ENCODE data around the gene PYGL. TPM values are rescaled to one million over a fixed set of nuclear protein-coding genes. Genes with fewer than 3 reads are reported as not detected.
"Not testable (repeated sequence)": the region's sequence is repeated elsewhere in the genome, so short reads cannot be mapped to it uniquely, and the experiment has no call there.

Gene PYGL
- total and polyA plus RNA-seq, 9 donors, result 17.7 to 42.4 (median 28.2) TPM

DNA sequence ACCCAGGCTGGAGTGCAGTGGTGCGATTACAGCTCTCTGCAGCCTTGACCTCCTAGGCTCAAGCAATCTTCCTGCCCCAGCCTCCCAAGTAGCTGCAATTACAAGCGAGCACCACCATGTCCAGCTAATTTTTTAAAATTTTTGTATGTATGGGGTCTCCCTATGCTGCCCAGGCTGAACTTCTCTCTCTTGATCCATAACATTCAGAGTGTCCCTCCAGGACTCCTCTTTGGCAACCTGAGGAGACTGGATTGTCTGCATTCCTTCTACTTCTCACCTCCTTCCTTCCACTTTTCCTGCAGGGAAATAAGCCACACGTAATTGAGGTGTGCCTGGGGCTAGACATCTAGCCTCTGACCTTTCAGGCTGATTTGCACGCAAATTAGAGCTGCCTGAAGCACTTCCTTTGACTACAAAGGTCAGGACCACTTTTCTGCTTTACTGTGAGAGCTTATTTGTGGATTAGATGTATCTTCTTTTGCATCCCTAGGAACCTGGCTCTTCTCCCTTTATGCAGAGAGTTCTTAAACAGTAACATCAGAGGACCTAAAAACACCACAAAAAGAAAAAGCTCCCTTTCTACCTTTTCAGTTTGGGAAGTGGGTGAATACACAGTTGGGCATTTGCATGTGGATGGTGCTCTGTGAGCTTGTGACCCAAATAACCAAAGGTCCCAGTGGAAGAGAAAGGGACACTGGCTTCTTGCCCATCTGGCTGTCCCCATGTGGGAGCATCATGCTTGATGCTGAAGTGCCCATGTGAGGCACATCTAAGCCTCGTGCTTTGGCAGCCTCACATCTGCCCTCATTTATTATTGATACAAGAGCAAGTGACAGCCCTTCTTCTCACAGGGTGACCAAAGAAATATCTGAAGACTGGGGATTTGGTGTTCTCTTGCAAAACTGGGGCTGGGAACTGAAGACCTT is 33.5 kb downstream of the PYGL start:
- H3K27ac ChIP-seq (ENCODE audit: low read length), result no peak overlapping the region
- H3K4me1 ChIP-seq (ENCODE audit: control insufficient read depth, insufficient read depth, low read length), result no peaks in the 10 kb centered on the region
- peaks cover 25% of the 10 kb centered on the region for H3K36me3 ChIP-seq (ENCODE audit: control insufficient read depth, insufficient read depth, low read length)
- no peaks in the 10 kb centered on the region for H3K9me3 ChIP-seq (replicated peaks; ENCODE audit: control insufficient read depth, low read depth, low read length)
- no peaks in the 10 kb centered on the region for H3K27me3 ChIP-seq (ENCODE audit: control insufficient read depth, insufficient read depth, low read length)
- no peak for DNase-seq
- WGBS (ENCODE audit: insufficient coverage), result no CpG with 5 or more reads among the region's 5 CpGs
- H3K4me3 ChIP-seq (ENCODE audit: low read length), result no peak overlapping the region

DNA sequence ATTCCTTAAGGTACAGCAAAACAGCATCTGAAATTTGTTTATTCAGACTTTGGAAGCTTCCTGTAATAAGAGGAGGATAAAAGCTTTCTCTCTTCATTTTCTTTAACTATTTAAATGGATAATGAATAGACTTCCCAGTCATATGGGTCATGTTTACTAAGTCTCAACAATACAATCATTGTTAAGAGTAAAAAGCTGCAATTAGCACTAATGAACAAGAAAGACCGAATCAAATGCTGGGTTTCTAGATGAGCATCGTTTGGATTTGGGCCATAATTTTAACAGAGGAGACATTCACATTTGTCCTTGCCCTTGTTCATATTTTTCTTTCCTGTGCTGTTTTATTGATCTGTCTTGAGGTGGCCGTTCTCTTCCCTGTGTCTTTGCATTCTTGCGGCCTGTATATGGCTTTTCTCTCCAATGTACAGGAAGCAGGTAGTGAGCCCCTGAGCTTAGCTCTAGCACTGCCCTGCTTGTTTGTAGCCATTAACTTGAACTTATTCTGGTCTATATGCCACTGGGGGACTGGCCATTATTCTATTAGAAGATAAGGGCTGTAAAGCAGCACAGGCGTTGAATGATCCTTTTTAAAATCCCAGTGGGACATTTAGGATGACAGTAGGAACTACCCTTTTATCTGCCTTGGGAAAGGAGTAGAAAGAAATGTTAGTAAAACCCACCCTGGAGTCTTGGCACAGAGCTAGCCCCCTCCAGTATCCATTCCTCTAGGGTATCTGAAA is 37.8 kb downstream of the PYGL start:
- Histone ChIP-seq H3K4me3 (ENCODE audit: low read length) (no peak overlapping the region), H3K27me3 (ENCODE audit: control insufficient read depth, insufficient read depth, low read length) (no peaks in the 10 kb centered on the region), H3K9me3 (replicated peaks; ENCODE audit: control insufficient read depth, low read depth, low read length) (no peaks in the 10 kb centered on the region), H3K27ac (ENCODE audit: low read length) (no peak overlapping the region), H3K4me1 (ENCODE audit: control insufficient read depth, insufficient read depth, low read length) (no peaks in the 10 kb centered on the region), H3K36me3 (ENCODE audit: control insufficient read depth, insufficient read depth, low read length) (peaks cover 17% of the 10 kb centered on the region)
- 91% methylated on average over 4 of the region's 5 CpGs for WGBS (ENCODE audit: insufficient coverage)
- no peak for DNase-seq

DNA sequence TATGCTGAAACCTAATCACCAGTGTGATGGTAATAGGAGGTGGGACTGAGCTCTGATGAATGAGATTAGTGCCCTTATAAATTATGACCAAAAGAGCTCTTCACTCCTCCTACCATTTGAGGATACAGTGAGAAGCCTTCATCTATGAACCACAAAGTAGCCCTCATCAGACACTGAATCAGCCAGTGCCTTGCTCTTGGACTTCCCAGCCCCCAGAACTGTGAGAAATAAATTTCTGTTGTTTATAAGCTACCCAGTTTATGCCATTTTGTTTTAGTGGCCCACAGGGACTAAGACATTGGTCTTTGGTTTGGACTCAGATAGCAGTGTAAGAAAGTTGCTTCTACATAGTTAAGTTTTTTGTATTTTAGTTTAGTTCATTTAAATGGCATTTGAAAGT is 39.6 kb downstream of the PYGL start:
- Histone ChIP-seq H3K27ac (ENCODE audit: low read length) (no peak overlapping the region), H3K27me3 (ENCODE audit: control insufficient read depth, insufficient read depth, low read length) (no peaks in the 10 kb centered on the region), H3K4me3 (ENCODE audit: low read length) (no peak overlapping the region), H3K9me3 (replicated peaks; ENCODE audit: control insufficient read depth, low read depth, low read length) (no peaks in the 10 kb centered on the region), H3K4me1 (ENCODE audit: control insufficient read depth, insufficient read depth, low read length) (no peaks in the 10 kb centered on the region), H3K36me3 (ENCODE audit: control insufficient read depth, insufficient read depth, low read length) (peaks cover 5% of the 10 kb centered on the region)
- DNase-seq, result no peak

DNA sequence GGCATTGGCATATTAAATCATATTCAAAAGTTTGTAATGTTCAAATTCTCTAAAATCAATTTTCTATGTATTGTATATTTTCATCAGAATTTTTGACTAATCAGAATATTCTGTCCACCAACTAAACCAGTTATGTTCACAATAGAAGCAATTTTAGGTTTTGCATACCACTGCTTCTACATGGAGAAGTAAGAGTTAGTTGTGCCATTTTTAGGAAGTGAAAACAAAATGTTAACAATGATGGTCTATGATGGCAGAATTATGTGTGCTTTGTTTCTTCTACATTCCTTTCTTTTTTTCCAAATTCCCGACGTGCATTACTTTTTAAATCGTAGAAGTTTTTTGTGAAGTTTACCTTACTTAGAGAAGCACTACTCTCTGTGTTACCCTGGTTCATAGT is 42.9 kb downstream of the PYGL start:
- WGBS (ENCODE audit: insufficient coverage), result no CpG with 5 or more reads among the region's 3 CpGs
- H3K36me3 ChIP-seq (ENCODE audit: control insufficient read depth, insufficient read depth, low read length), result peaks cover 2% of the 10 kb centered on the region
- H3K9me3 ChIP-seq (replicated peaks; ENCODE audit: control insufficient read depth, low read depth, low read length), result no peaks in the 10 kb centered on the region

DNA sequence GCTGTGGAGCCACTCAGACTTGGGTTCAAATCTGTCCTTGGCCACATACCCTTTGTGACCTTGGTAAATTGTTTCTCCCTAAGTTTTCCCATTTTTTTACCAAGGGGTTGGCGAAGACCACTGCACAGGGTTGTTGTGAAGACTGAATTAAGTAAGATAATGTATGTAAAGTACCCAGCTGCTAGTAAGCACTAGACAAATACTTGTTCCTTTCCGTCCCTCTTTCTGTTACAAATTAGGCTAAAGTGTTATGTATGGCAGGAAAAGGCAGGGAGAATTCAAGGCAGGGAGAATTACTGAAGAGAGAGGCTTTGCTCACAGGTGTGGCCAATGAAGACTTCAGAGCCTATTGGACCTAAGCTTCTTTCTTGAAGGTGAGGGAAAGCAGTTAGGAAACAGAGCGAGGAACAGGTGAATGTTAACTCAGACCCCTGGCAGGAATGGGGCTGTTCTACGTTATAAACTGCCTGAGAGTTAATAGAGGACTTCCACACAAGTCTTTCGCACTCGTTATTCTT is 46.6 kb downstream of the PYGL start:
- no peak overlapping the region for H3K27ac ChIP-seq (ENCODE audit: low read length)
- 83% methylated on average over 1 of the region's 6 CpGs for WGBS (ENCODE audit: insufficient coverage)

More for the DNA sequence above, 42.9 kb downstream of the PYGL start:
- no peak overlapping the region for H3K4me3 ChIP-seq (ENCODE audit: low read length)
- H3K4me1 ChIP-seq (ENCODE audit: control insufficient read depth, insufficient read depth, low read length), result no peaks in the 10 kb centered on the region
- no peaks in the 10 kb centered on the region for H3K27me3 ChIP-seq (ENCODE audit: control insufficient read depth, insufficient read depth, low read length)
- no peak overlapping the region for H3K27ac ChIP-seq (ENCODE audit: low read length)
- no peak for DNase-seq

DNA sequence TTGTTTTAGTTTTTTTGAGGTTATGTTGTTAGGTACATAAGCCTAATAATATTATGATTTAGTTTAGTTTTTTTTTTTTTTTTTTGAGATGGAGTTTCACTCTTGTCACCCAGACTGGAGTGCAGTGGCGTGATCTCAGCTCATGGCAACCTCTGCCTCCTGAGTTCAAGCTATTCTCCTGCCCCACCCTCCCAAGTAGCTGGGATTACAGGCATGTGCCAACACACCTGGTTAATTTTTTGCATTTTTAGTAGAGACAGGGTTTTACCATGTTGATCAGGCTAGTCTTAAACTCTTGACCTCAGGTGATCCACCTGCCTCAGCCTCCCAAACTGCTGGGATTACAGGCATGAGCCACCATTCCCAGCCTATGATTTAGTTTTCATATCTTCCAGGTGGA is 47.3 kb downstream of the PYGL start:
- not testable (repeated sequence) for H3K27me3 ChIP-seq (ENCODE audit: control insufficient read depth, insufficient read depth, low read length); H3K36me3 ChIP-seq (ENCODE audit: control insufficient read depth, insufficient read depth, low read length); H3K27ac ChIP-seq (ENCODE audit: low read length); H3K9me3 ChIP-seq (replicated peaks; ENCODE audit: control insufficient read depth, low read depth, low read length); H3K4me3 ChIP-seq (ENCODE audit: low read length); DNase-seq; H3K4me1 ChIP-seq (ENCODE audit: control insufficient read depth, insufficient read depth, low read length)
- WGBS (ENCODE audit: insufficient coverage), result 83% methylated on average over 1 of the region's 1 CpG

More for the DNA sequence above, 46.6 kb downstream of the PYGL start:
- Histone ChIP-seq H3K36me3 (ENCODE audit: control insufficient read depth, insufficient read depth, low read length) (no peaks in the 10 kb centered on the region), H3K4me3 (ENCODE audit: low read length) (no peak overlapping the region), H3K9me3 (replicated peaks; ENCODE audit: control insufficient read depth, low read depth, low read length) (no peaks in the 10 kb centered on the region), H3K4me1 (ENCODE audit: control insufficient read depth, insufficient read depth, low read length) (no peaks in the 10 kb centered on the region), H3K27me3 (ENCODE audit: control insufficient read depth, insufficient read depth, low read length) (no peaks in the 10 kb centered on the region)
- no peak for DNase-seq

DNA sequence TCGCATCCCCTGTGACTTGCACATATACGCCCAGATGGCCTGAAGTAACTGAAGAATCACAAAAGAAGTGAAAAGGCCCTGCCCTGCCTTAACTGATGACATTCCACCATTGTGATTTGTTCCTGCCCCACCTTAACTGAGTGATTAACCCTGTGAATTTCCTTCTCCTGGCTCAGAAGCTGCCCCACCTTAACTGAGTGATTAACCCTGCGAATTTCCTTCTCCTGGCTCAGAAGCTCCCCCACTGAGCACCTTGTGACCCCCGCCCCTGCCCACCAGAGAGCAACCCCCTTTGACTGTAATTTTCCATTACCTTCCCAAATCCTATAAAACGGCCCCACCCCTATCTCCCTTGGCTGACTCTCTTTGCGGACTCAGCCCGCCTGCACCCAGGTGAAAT is 47.9 kb downstream of the PYGL start:
- not testable (repeated sequence) for H3K36me3 ChIP-seq (ENCODE audit: control insufficient read depth, insufficient read depth, low read length); H3K9me3 ChIP-seq (replicated peaks; ENCODE audit: control insufficient read depth, low read depth, low read length); H3K4me1 ChIP-seq (ENCODE audit: control insufficient read depth, insufficient read depth, low read length); H3K4me3 ChIP-seq (ENCODE audit: low read length); DNase-seq; H3K27ac ChIP-seq (ENCODE audit: low read length); H3K27me3 ChIP-seq (ENCODE audit: control insufficient read depth, insufficient read depth, low read length)
- no CpG with 5 or more reads among the region's 7 CpGs for WGBS (ENCODE audit: insufficient coverage)

DNA sequence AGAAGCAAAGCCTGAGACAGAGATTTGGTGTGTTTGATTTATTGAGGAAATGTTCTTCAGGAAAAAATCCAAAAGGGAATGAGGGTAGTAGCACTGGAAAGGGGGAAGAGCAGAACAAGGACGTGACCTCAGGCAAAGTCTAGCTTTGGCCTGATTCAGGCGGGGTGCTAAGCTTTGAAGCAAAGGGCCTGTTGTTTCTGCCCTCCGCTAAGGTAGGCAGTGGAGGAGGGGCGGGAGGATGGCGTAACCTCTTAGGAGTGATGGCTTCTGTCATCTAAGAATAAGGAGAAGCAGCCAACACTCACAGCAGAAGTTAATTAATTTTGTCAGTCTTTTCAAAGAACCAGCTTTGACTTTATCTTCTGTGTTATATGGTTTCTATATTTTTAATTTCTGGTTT is 52.0 kb downstream of the PYGL start:
- Histone ChIP-seq H3K36me3 (ENCODE audit: control insufficient read depth, insufficient read depth, low read length) (no peaks in the 10 kb centered on the region), H3K9me3 (replicated peaks; ENCODE audit: control insufficient read depth, low read depth, low read length) (no peaks in the 10 kb centered on the region), H3K27ac (ENCODE audit: low read length) (no peak overlapping the region), H3K27me3 (ENCODE audit: control insufficient read depth, insufficient read depth, low read length) (no peaks in the 10 kb centered on the region), H3K4me1 (ENCODE audit: control insufficient read depth, insufficient read depth, low read length) (no peaks in the 10 kb centered on the region), H3K4me3 (ENCODE audit: low read length) (no peak overlapping the region)
- 67% methylated on average over 2 of the region's 5 CpGs for WGBS (ENCODE audit: insufficient coverage)
- DNase-seq, result no peak

DNA sequence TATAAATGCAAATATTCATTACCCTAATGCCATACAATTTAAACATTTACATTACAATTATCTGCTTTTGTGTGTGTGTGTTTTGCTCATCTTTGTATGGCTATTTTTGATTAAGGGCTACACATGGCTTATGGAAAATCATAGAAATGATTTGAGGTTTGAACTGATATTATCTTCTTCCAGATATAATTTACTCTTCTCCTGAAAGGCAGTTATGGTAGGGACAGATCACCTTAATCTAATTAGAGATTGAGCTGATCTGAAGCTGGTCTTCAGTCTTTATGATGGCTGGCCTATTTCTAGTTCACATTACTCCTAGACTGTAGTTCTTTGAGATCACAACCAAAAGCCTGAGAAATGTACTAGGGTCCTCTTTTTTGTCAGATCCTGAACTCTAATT is 56.8 kb downstream of the PYGL start:
- Histone ChIP-seq H3K36me3 (ENCODE audit: control insufficient read depth, insufficient read depth, low read length) (no peaks in the 10 kb centered on the region), H3K4me3 (ENCODE audit: low read length) (no peak overlapping the region), H3K27me3 (ENCODE audit: control insufficient read depth, insufficient read depth, low read length) (no peaks in the 10 kb centered on the region), H3K4me1 (ENCODE audit: control insufficient read depth, insufficient read depth, low read length) (no peaks in the 10 kb centered on the region), H3K9me3 (replicated peaks; ENCODE audit: control insufficient read depth, low read depth, low read length) (no peaks in the 10 kb centered on the region), H3K27ac (ENCODE audit: low read length) (no peak overlapping the region)
- no peak for DNase-seq

DNA sequence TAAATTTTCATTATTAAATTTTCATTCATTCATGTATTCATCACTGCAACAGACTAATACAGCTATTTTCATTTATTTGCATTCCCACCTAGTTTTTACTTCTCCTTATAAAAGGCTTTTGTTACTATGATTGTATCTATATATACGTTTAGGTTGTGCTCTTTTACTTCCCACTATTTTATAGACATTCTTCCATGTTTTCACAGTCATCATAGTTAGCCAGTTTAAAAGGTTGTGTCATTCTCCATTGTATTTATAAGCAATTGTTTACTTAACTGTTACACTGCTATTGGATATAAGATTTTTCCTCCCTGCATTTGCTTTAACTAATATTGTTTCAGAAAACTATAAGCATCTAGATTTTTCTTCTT is 60.5 kb downstream of the PYGL start:
- H3K36me3 ChIP-seq (ENCODE audit: control insufficient read depth, insufficient read depth, low read length), result no peaks in the 10 kb centered on the region
- H3K4me1 ChIP-seq (ENCODE audit: control insufficient read depth, insufficient read depth, low read length), result no peaks in the 10 kb centered on the region
- no peak for DNase-seq
- H3K9me3 ChIP-seq (replicated peaks; ENCODE audit: control insufficient read depth, low read depth, low read length), result no peaks in the 10 kb centered on the region
- H3K27me3 ChIP-seq (ENCODE audit: control insufficient read depth, insufficient read depth, low read length), result peaks cover 2% of the 10 kb centered on the region
- WGBS (ENCODE audit: insufficient coverage), result no CpG with 5 or more reads among the region's 1 CpG
- no peak overlapping the region for H3K4me3 ChIP-seq (ENCODE audit: low read length)
- no peak overlapping the region for H3K27ac ChIP-seq (ENCODE audit: low read length)

Data from muscle of leg (tissue), 11 donors.